HG03064 (cell line): ENCODE data around the gene MYO1C.

Experiments
- ATAC-seq: cut with Tn5 transposase; IDR thresholded peaks from one replicate; pipeline ENCODE4 v1.9.1; 2021; ENCODE audit warnings: low read depth; ENCODE audit not compliant: unreplicated experiment

The MYO1C gene

DNA sequence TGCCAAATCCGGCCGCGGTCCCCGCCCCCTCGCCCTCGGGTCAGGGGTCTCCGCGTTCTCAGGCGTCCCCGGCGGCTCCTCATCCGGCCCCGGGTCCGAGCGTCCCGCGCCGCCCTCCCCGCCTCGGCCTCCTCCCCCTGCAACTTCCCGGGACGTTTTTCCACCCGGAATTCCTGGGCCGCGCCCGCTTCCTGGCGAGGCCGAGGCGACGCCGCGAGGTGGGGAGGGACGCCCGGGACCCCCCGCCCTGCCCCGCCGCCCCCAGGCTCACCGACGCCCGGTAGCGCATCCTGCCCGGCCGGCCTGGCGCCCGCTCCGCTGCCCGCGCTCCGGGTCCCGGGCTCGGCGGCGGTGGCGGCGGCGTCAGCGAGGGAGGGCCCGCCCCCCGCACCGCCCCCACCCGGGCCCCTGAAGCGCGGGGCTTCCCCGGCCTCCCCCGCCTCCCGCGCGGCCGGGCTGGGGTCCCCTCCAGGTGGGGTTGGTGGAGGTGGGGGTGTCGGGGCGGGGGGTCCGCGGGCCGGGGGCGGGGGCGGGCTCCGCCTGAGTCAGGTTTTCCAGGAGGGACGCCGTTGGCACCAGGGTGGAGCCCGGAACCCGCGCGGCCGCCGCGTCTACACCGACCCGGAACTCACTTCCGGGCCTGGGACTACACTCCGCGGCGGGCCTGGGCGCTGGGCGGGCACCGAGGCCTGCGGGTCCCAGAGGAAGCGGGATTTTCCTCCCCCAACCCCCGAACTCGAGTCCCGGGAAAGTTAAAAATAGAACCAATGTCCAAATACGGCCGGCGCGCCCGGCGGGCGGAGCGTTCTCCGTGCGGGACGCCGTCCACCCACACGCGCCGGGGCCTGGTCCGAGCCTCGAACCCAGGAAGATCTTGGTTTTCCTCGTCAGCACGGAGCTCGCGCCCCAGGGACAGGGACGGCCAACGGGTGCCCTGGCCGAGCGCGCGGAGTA is 6.8 kb downstream of the MYO1C start:
- no peak for ATAC-seq

- no peak for ATAC-seq
These were observed 7.6 kb downstream of the MYO1C start for GRCh38 chr17:1484676-1485422.

DNA sequence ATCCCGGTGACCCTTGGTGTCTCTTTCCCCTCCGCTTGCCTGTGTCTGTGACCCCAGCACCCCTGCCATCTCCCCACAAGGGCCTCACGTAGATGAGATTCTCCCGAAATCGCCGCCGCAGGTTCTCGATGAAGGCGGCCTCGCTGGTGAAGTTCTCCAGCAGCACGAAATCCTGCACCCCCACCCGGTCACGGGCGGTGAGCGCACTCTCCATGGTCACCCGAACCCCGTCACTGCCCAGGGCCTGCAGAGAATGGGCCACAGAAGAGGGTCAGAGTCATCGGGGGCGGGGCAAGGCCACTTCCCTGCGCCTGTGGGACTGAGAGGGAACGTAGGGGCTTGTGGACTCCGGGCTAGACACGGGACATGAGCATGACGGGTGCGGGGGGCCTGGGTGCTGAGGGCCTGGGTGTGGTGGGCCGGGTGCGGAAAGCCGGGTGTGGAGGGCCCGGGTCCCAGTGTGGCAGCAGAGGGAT is 8.4 kb downstream of the MYO1C start:
- no peak for ATAC-seq

GRCh38 chr17:1482680-1483079 is 9.8 kb downstream of the MYO1C start:
- ATAC-seq, result no peak

- ATAC-seq, result no peak
These were observed 10.8 kb downstream of the MYO1C start for GRCh38 chr17:1481736-1482135.

DNA sequence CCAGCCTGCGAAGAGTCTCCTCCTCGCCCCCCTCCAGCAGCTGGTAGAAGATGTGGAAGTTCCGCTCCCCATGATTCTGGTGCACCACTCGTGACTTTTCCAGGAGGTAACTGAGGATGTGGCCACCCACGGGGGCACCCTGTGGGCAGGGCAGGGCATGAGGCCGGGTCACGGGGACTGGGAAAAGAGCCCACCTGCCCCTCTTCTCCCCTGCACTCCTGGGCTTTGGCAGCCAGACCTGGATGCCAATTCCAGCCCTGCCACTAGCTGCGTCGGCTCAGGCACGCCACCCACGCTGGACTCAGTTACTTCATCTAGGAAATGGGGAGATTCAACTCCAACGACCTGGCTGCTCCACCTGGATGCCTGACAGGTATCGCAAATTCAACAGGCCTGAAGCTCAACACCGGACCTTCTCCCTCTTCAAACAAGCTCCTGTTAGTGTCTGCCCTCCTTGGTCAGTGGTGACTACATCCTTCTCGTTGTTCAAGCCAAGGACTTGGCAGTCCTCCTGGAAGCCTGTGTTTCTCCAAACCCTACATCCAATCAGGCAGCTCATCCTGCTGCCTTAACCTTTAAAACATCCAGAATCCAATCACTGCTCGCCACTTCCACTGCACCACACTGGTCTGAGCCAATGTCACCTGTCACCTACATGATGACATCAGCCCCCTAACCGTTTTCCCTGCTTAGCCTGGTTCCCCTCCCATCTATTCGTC is 11.6 kb downstream of the MYO1C start:
- ATAC-seq, result no peak

DNA sequence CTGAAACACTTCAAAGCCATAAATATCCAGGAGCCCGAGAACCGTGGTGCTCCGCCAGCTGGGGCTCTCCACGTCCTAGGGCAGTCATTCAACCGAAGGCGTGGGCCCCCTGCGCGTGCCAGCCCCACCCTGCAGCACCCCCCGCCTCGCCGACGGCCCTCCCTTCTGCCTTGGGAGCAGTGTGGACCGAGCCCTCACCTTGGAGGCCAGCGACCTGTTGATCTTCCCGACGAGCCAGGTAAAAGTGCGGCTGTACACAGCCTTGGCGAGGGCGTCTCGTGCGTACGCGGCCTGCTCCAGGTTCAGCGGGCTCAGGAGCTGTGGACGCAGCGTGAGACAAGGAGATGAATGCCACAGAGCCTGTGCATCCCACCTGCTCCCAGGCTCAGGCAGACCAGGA is 14.1 kb downstream of the MYO1C start:
- ATAC-seq, result no peak

DNA sequence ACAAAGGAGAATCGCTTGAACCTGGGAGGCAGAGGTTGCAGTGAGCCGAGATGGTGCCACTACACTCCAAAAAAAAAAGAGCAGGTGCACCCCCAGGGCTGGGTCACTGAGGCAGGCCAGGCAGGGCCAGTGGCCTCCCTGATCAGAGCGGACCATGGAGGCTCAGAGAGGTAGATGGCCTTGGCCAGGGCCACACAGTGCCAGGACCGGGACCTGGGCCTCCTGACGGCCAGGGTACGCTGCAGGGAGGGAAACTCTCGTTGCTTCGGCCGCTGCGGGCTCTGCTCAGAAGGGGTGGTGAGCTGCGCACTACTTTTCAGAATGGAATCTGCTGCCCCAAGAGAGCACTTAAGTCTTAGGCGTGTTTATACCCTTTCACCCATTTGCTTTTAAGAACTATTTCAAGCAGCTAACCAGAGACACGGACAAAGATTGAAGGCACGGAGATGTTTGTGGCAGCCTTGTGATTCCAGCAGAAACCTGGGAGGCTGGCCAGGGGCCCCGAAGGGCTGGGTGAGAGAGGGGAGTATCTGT is 17.1 kb downstream of the MYO1C start:
- ATAC-seq, result no peak

- no peak for ATAC-seq
These were observed 17.9 kb downstream of the MYO1C start for GRCh38 chr17:1474402-1475189.

DNA sequence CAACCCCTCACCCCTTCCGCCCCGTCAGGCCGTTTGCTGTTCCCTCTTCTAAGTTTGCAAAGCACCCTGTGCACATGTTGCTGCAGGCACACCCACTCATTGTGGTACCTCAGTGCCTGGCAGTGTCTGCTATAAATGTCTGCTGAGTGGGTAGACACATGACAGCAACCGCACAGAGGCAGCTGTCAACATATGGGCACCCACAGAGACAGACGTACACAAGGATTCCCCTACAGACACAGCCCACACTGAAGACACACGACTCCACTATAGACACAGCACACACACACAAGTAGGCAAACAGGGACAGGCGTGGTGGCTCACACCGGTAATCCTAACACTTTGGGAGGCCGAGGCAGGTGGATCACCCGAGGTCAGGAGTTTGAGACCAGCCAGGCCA is 18.6 kb downstream of the MYO1C start:
- no peak for ATAC-seq

GRCh38 chr17:1473170-1473569 is 19.3 kb downstream of the MYO1C start:
- no peak for ATAC-seq

DNA sequence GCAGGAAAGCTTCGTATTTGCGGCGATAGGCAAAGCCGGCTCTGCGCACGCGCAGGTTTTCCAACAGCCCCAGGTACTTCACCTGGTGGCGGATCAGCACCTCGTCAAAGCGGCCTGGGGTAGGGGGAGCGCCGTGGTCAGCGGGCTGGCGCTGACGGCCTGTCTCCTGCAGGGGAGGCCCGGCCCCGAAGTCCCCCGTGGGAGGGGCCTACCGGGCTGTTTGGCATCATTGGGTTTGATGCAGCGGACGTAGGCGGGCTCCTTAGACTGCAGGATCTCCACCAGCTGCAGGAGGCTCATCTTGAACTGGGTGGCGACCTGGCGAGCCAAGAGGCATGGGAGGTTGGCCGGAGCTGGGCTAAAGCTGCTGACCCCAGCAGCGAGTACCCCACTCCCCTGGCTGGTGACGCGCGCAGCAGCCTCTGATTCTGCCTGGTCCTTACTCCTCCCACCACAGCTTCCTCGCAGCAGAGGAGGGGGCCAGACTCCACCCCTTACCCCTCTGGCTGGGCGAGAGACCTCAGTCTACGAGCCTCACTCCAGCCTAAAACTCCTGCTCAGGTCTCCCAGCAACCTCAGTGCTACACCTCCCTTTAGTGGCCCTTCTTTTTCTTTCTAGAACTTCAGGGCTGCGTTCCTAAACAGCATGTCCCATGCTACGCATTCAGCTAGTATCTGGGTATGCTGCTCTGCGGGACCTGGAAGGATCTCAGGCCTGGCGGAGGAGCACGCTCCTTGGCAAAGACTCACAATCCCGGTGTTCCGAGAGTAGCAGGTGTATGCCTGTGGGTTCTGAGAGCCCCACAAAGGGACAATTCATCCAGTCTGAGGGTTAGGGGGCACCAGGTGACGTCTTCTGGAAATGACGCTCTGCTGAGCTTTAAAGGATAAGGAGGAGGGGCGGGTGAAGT is 20.3 kb downstream of the MYO1C start:
- ATAC-seq, result no peak

- no peak for ATAC-seq
These were observed 21.0 kb downstream of the MYO1C start for GRCh38 chr17:1471490-1471889.

GRCh38 chr17:1470755-1471462 is 21.6 kb downstream of the MYO1C start:
- ATAC-seq, result no peak

DNA sequence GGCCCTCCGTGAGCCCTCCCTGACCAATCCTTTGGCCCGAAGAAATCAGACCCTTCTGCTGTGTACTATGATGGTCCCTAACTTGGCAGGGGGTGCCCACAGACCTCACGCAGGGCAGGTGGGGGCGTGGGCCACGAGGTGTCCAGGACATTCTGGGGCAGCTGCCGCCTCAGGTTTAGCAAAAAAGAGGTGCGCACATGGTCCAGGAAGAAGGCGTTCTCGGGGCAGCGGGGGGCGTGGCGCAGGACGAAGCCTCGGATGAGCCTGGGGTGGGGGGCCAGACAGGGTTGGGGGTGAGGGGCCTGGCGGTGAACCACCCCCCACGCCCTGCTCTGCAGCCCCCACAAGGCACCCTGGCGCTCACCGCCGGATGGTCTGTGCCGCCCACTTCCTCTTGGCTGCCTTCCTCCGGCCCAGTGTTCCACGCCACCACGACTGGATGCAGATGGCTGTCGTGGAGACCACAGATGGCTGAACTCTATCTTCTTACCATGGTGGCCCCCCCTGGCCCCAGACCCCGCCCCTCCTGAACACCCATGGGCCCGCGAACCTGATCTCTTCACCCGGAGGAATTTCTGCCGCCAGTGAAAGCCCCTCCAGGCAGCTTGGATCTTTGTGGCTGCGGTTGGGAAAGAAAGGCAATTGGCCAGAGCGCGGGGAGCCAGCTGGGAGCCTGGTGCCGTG is 22.3 kb downstream of the MYO1C start:
- no peak for ATAC-seq

GRCh38 chr17:1469231-1469852 is 23.1 kb downstream of the MYO1C start:
- no peak for ATAC-seq

DNA sequence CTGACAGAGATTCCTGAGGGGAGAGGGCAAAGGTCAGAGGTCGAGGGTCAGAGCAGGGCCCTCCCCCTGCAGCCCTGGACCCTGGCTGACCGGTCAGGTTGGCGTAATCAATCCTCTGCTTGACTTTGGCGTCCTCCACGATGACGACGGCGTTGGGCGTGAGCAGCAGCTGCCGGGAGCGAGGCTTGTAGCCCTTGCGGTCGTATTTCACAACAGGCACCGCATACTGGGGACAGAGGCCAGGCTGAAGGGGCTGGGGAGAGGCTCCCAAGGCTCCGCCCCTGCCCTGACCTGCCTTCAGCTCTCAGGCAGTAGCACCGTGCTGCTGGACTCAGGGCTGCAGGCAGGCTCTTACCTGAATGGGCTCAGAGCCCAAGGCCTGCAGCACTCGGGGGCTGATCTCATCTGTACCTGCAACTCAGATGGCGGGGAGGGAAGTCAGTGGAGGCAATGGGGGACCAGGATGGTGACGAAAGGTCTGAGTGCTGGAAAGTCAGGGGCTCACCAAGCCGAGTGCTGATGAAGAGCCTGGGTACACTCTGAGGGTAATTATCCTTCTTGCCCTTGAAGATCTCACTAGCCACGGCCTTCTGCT is 24.5 kb downstream of the MYO1C start:
- ATAC-seq, result no peak
